Ovary (tissue), 9 donors: Measurements from ENCODE around the gene PRKCE. TPM values are rescaled to one million over a fixed set of nuclear protein-coding genes. Genes with fewer than 3 reads are reported as not detected.

Source experiments
- DNase-seq, 5 donors: peaks; one replicate each; pipeline ENCODE4 v3.0.0-alpha.2; 2019 to 2020
- H3K27ac ChIP-seq, 2 donors: fragments of 200-600 bp; one replicate each; pipeline versions ENCODE4 v1.5.1 to v1.8.0; 2019 to 2022
- H3K27me3 ChIP-seq: fragments of 200-600 bp; one replicate; pipeline ENCODE4 v1.8.0; 2022
- H3K36me3 ChIP-seq: fragments of 200-600 bp; sonication (generic); one replicate; pipeline ENCODE4 v1.5.1; 2019
- H3K4me1 ChIP-seq: one replicate; pipeline ENCODE4 v1.8.1; 2013; ENCODE audit warnings: mild to moderate bottlenecking, moderate library complexity; ENCODE audit not compliant: insufficient read depth
- H3K4me3 ChIP-seq: fragments of 200-600 bp; sonication (generic); one replicate; pipeline ENCODE4 v1.5.1; 2017
- H3K9me3 ChIP-seq, 2 donors: fragments of 200-600 bp in 1 of 2; sonication (generic) in 1 of 2; one replicate each; pipeline versions ENCODE4 v1.5.1 to v1.8.1; 2013 to 2019; ENCODE audit warnings: mild to moderate bottlenecking in 1 of 2, moderate library complexity in 1 of 2
- EP300 ChIP-seq: sonication (generic); formaldehyde crosslinking; IDR thresholded peaks from one replicate; pipeline ENCODE4 v1.6.1; 2017; ENCODE audit warnings: antibody characterized with exemption
- POLR2A ChIP-seq: fragments of 450-650 bp; IDR thresholded peaks from one replicate; pipeline ENCODE4 v1.6.1; 2017; ENCODE audit warnings: antibody characterized with exemption, mild to moderate bottlenecking, moderate library complexity
- WGBS, 3 donors: extraction: QIAGEN DNeasy Blood & Tissue Kit in 1 of 3; methylation state at CpG; one replicate each; pipeline versions ENCODE4 v1.1.5 to v1.1.7; 2013 to 2017; 5-methylcytosine and 5-hydroxymethylcytosine counted together
- intact Hi-C, 4 donors: fragments of 100-400 bp; cut with DNase I; formaldehyde crosslinking; loops; one replicate each; pipeline versions ENCODE4 v1.11.0 to v1.15.1; 2022 to 2023
- polyA plus RNA-seq, 2 donors: library from polyadenylated mRNA; stranded (reverse); fragments of 200-250 nt in 1 of 2; fragments of 350-450 nt in 1 of 2; fragmentation: Illumina TruSeq in 1 of 2; extraction: RNeasy Lipid Tissue Mini Kit (QIAGEN cat#74804) in 1 of 2; gene quantifications; one replicate each; pipeline ENCODE4 v1.2.3, GENCODE V29; 2013 to 2014
- total RNA-seq, 7 donors: library from RNA; depleted of rRNA in 2 of 7; stranded (reverse); fragments of >200 nt in 2 of 7; fragmentation: NEBNext Ultra II Directional in 3 of 7; extraction: Animal tissue kit (Norgen Biotek cat#: 25700) in 3 of 7; gene quantifications; one replicate each; pipeline versions ENCODE4 v1.1.0 to v1.2.4, GENCODE V29; 2016 to 2023
- TF ChIP-seq, protein P1 (sequence below), 3 donors: fragments of 450-650 bp in 2 of 3; fragments of 200-600 bp in 1 of 3; IDR thresholded peaks; one replicate each; pipeline versions ENCODE4 v1.5.1 to v1.8.0; 2016 to 2022; ENCODE audit warnings: antibody characterized with exemption in 3 of 3, mild to moderate bottlenecking in 1 of 3
- donor health status: DM: no; HTN: no; CAD: no; lungs with moderate emphysema.
- donor health status: DM: no; HTN: no; CAD: no.
- donor health status: Bipolar disorder and iron deficiency.
- donor health status: DM: yes; HTN: yes; CAD: no.
- donor health status: DM: no; HTN: no; CAD: no.
- donor health status: DM: yes; HTN: yes; CAD: no.

Gene PRKCE
- total and polyA plus RNA-seq, 9 donors: 3.1 to 22.8 (median 12.8) TPM

DNA sequence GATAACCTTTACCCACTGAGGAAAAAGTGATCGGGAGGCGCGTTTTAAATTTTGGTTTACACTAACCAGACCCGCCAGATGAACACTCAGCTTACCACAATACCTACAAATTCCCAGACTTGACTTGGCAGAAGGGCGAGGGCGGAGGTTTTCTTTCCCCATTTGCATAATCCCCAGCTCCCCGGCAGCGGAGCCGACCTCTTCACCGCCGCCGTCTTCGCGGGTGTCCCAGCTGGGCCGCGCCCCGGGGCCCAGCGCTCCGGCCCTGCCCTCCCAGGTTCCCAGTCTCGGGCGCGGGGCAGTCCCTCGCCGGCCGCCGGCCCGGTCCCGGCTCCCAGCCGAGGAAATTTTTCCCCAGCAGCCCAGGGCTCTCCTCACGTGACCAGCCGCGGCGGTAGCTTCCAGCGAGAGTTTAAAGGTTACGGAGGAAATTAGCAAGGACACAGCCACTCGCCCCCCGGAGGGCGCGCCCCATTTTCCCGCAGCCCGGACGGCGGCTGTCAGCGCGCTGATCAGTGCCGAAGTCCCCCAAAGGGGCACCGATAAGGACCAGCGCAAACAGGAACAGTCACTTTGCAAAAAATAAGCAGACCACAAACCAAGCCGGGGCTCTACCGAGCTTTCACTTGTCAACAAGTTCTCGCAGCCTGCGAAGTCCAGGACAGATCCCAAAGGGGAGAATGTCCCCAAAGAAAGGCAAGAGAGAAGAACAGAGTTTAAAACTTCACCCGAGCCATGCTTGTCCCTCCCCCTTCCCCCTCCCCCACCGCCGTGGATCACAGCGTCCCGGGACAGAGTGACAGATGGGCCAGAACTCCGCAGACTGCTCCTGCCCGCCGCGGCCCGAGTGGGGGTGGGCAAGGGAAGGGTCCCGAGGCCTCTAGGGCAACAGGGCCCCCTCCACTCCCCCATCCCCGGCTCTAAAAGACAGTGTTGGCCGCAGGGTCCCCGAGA, 1.3 kb upstream of the PRKCE start:
- H3K4me3 ChIP-seq: peak overlapping the region; percentile 88
- no peaks in the 10 kb centered on the region for H3K9me3 ChIP-seq
- intact Hi-C loops: loop anchor here in 2 of 4 donors (5.0 to 10.0 kb wide), 2 partner anchors 122 to 125 kb away; no protein-coding TSS in a partner anchor
- peak overlapping the region; percentile 100 for H3K27ac ChIP-seq
- H3K4me1 ChIP-seq: peaks cover 5% of the 10 kb centered on the region
- peak; percentile 72 to 83 (median 81) for DNase-seq
- no peaks in the 10 kb centered on the region for H3K27me3 ChIP-seq
- 0 to 1% (median 0%) methylated on average over 59 to 66 of the region's 66 CpGs for WGBS, 3 donors
- no peaks in the 10 kb centered on the region for H3K36me3 ChIP-seq
- TF ChIP-seq, protein P1, sequence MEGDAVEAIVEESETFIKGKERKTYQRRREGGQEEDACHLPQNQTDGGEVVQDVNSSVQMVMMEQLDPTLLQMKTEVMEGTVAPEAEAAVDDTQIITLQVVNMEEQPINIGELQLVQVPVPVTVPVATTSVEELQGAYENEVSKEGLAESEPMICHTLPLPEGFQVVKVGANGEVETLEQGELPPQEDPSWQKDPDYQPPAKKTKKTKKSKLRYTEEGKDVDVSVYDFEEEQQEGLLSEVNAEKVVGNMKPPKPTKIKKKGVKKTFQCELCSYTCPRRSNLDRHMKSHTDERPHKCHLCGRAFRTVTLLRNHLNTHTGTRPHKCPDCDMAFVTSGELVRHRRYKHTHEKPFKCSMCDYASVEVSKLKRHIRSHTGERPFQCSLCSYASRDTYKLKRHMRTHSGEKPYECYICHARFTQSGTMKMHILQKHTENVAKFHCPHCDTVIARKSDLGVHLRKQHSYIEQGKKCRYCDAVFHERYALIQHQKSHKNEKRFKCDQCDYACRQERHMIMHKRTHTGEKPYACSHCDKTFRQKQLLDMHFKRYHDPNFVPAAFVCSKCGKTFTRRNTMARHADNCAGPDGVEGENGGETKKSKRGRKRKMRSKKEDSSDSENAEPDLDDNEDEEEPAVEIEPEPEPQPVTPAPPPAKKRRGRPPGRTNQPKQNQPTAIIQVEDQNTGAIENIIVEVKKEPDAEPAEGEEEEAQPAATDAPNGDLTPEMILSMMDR (IDR thresholded peaks at IDR 0.05): no peak
- TF ChIP-seq EP300: no peak
- no peak for TF ChIP-seq POLR2A

DNA sequence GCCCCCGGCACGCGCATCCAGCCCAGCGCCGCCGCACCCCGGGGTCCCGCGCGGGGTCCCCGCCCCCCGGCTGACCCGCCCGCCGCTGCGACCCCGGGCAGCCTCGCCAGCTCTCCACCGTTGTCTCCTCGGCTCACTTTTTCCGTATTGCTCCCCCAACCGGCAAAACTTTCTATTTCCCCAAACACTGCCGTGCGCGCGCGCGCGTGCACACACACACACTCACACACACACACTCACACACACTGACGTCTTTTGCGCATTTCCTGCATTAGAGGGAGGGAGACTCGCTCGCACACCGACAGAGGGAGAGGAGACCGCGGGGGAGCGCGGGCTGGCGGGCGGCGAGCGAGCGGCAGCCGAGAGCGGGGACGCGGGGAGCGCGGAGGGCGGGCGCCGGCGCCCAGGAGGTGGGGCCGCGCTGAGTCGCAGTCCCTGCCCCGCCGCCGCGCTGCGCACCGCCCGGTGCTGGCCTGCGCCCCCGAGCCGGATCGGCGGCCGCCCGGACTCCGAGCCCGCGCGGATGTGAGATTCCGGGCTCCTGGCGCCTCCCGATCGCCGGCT, 542 bp upstream of the PRKCE start:
- Histone ChIP-seq H3K4me3 (peak overlapping the region; percentile 88), H3K9me3 (no peaks in the 10 kb centered on the region), H3K36me3 (no peaks in the 10 kb centered on the region), H3K27me3 (no peaks in the 10 kb centered on the region), H3K27ac (peak overlapping the region; percentile 100), H3K4me1 (peaks cover 5% of the 10 kb centered on the region)
- WGBS, 3 donors: 0 to 1% (median 0%) methylated on average over 62 to 79 of the region's 79 CpGs
- intact Hi-C loops: no loop called here
- TF ChIP-seq POLR2A (peak; percentile 89), EP300 (no peak)
- TF ChIP-seq, protein P1 (IDR thresholded peaks at IDR 0.05): peak; percentile 22 to 85 (median 80)
- peak; percentile 94 to 97 (median 96) for DNase-seq

DNA sequence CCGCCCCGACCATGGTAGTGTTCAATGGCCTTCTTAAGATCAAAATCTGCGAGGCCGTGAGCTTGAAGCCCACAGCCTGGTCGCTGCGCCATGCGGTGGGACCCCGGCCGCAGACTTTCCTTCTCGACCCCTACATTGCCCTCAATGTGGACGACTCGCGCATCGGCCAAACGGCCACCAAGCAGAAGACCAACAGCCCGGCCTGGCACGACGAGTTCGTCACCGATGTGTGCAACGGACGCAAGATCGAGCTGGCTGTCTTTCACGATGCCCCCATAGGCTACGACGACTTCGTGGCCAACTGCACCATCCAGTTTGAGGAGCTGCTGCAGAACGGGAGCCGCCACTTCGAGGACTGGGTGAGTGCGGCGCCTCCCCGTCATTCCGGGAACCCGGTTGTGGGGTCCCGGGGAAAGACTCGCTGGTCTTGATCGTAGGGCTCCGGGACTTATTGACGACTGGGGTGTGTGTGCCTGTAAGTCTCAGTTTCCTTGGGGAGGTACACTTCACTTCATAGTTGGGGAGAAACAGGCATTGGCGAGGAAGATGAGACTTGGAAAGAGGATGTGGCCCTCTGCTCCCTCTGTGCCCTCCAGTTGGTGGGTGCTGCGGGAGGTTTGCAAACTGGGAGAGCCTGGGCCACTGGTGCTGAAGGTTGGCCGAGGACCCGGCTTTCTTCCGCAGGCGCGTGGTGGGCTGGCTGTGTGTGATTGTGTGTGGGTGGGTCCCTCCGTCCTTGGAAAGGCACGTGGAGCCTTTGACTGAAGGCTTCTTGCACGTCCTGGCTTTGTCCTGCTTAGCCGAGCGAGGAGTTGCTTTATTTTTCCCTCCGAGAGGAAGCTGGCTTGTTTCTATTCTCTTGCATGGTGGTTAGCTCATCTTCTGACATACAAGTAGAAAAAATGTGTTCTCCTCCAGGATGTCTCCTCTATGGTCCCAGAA, 886 bp downstream of the PRKCE start:
- Histone ChIP-seq H3K4me1 (peaks cover 5% of the 10 kb centered on the region), H3K4me3 (peak overlapping the region; percentile 88), H3K27me3 (no peaks in the 10 kb centered on the region), H3K36me3 (no peaks in the 10 kb centered on the region), H3K9me3 (no peaks in the 10 kb centered on the region), H3K27ac (peak overlapping the region; percentile 100)
- intact Hi-C loops: no loop called here
- 0 to 1% (median 1%) methylated on average over 51 to 53 of the region's 53 CpGs for WGBS, 3 donors
- no peak for TF ChIP-seq EP300
- TF ChIP-seq, protein P1 (IDR thresholded peaks at IDR 0.05): no peak
- TF ChIP-seq POLR2A: no peak
- DNase-seq: peak; percentile 42 to 64 (median 54)
